H1 (cell line): ENCODE data around the gene TLL2. TPM values are rescaled to one million over a fixed set of nuclear protein-coding genes. Genes with fewer than 3 reads are reported as not detected.

Experiments used
- CTCF ChIA-PET: fragments of 300-600 bp; sonication (Branson Sonifier 250); formaldehyde crosslinking; loops from one replicate; lab custom pipeline; 2021; ENCODE audit not compliant: partially characterized antibody; lab: Charles Lee
- POLR2A ChIA-PET: fragments of 300-600 bp; sonication (Branson Sonifier 250); formaldehyde crosslinking; loops from one replicate; lab custom pipeline; 2021; ENCODE audit warnings: inconsistent platforms; ENCODE audit not compliant: partially characterized antibody; lab: Charles Lee
- DNase-seq, 2 experiments: peaks; one replicate each; pipeline versions ENCODE4 v3.0.0 to v3.0.0-alpha.2; 2010 to 2022; ENCODE audit warnings: low spot score in 2 of 2, low read depth in 1 of 2, mixed read lengths in 1 of 2
- FAIRE-seq: peaks from 2 replicates; lab custom pipeline; 2011; peaks lifted over from hg19 to GRCh38; lab: Jason Lieb, UNC
- H2AFZ ChIP-seq: 2 replicates; pipeline ENCODE4 v1.8.1; 2012; ENCODE audit warnings: low read length, inconsistent platforms
- H2AK5ac ChIP-seq: 2 replicates; pipeline ENCODE4 v1.6.1; 2013; ENCODE audit warnings: low read depth, low read length
- H2BK120ac ChIP-seq: replicated peaks from 2 replicates; pipeline ENCODE3; 2013; ENCODE audit warnings: low read depth, low read length, inconsistent platforms
- H2BK12ac ChIP-seq: 2 replicates; pipeline ENCODE4 v1.6.1; 2013; ENCODE audit warnings: low read depth, low read length
- H2BK15ac ChIP-seq: 2 replicates; pipeline ENCODE4 v1.6.1; 2013; ENCODE audit warnings: low read length
- H2BK20ac ChIP-seq: 2 replicates; pipeline ENCODE4 v1.6.1; 2013; ENCODE audit warnings: low read length
- H2BK5ac ChIP-seq: 2 replicates; pipeline ENCODE4 v1.6.1; 2013; ENCODE audit warnings: low read depth, low read length
- H3K14ac ChIP-seq: 2 replicates; pipeline ENCODE4 v1.6.1; 2013; ENCODE audit warnings: inconsistent platforms; ENCODE audit not compliant: insufficient read length
- H3K18ac ChIP-seq: 2 replicates; pipeline ENCODE4 v1.6.1; 2013; ENCODE audit warnings: low read length; ENCODE audit errors: extremely low read depth
- H3K23ac ChIP-seq: 2 replicates; pipeline ENCODE4 v1.6.1; 2013; ENCODE audit warnings: inconsistent platforms; ENCODE audit not compliant: insufficient read length
- H3K23me2 ChIP-seq: 2 replicates; pipeline ENCODE4 v1.6.1; 2013; ENCODE audit warnings: low read depth, low read length
- H3K27ac ChIP-seq: 2 replicates; pipeline ENCODE4 v1.6.1; 2011; ENCODE audit warnings: low read depth, low read length, inconsistent platforms
- H3K27me3 ChIP-seq, 4 experiments: replicated peaks in 1 of 4; 1 replicate in 1 of 4; 2 replicates in 3 of 4; pipeline versions ENCODE4 v1.6.1 to v1.8.1; 2011 to 2013; ENCODE audit warnings: low read length in 3 of 4, mild to moderate bottlenecking in 3 of 4, inconsistent platforms in 2 of 4, mixed read lengths in 2 of 4, moderate library complexity in 1 of 4; ENCODE audit not compliant: control insufficient read depth in 3 of 4, insufficient read depth in 3 of 4; ENCODE audit errors: extremely low read depth in 1 of 4
- H3K36me3 ChIP-seq, 4 experiments: 2 replicates each; pipeline versions ENCODE4 v1.6.1 to v1.8.1; 2011 to 2013; ENCODE audit warnings: mild to moderate bottlenecking in 4 of 4, low read length in 3 of 4, moderate library complexity in 2 of 4, control low read depth in 1 of 4, inconsistent platforms in 1 of 4; ENCODE audit not compliant: insufficient read depth in 4 of 4, control insufficient read depth in 2 of 4
- H3K4ac ChIP-seq: replicated peaks from 2 replicates; pipeline ENCODE3; 2013; ENCODE audit warnings: low read length, low read depth, mixed read lengths, inconsistent platforms; ENCODE audit not compliant: insufficient read length
- H3K4me1 ChIP-seq, 4 experiments: replicated peaks in 1 of 4; 1 replicate in 1 of 4; 2 replicates in 3 of 4; pipeline versions ENCODE4 v1.6.1 to v1.8.1; 2011 to 2013; ENCODE audit warnings: low read length in 3 of 4, inconsistent platforms in 2 of 4, mixed read lengths in 1 of 4; ENCODE audit not compliant: insufficient read depth in 4 of 4, control insufficient read depth in 3 of 4
- H3K4me2 ChIP-seq, 2 experiments: 2 replicates each; pipeline versions ENCODE4 v1.6.1 to v1.8.1; 2011 to 2013; ENCODE audit warnings: low read depth in 2 of 2, low read length in 2 of 2, control low read depth in 1 of 2, inconsistent platforms in 1 of 2, mild to moderate bottlenecking in 1 of 2; ENCODE audit not compliant: insufficient read depth in 1 of 2
- H3K4me3 ChIP-seq, 4 experiments: fragments of 200-600, 300-600 bp in 1 of 4; sonication (generic), shearing (Covaris generic), sonication (Bioruptor Twin) in 1 of 4; 2 replicates each; pipeline versions ENCODE4 v1.5.1 to v1.8.1; 2011 to 2016; ENCODE audit warnings: low read length in 4 of 4, low read depth in 3 of 4, control low read depth in 2 of 4, inconsistent platforms in 2 of 4, mild to moderate bottlenecking in 2 of 4, mixed read lengths in 1 of 4, moderate library complexity in 1 of 4; ENCODE audit not compliant: insufficient read depth in 2 of 4; ENCODE audit errors: extremely low read depth in 1 of 4
- H3K56ac ChIP-seq: replicated peaks from 2 replicates; pipeline ENCODE3; 2013; ENCODE audit warnings: low read depth, mild to moderate bottlenecking, mixed read lengths, low read length, inconsistent platforms; ENCODE audit not compliant: insufficient read length
- H3K79me1 ChIP-seq: 2 replicates; pipeline ENCODE4 v1.6.1; 2013; ENCODE audit warnings: low read depth, low read length, control low read depth
- H3K79me2 ChIP-seq, 2 experiments: 2 replicates each; pipeline versions ENCODE4 v1.6.1 to v1.8.1; 2012 to 2013; ENCODE audit warnings: low read length in 2 of 2, mild to moderate bottlenecking in 2 of 2, inconsistent platforms in 1 of 2; ENCODE audit not compliant: insufficient read depth in 2 of 2, control insufficient read depth in 1 of 2
- H3K9ac ChIP-seq, 4 experiments: replicated peaks in 1 of 4; 1 replicate in 1 of 4; 2 replicates in 3 of 4; pipeline versions ENCODE4 v1.6.1 to v1.8.1; 2011 to 2013; ENCODE audit warnings: low read depth in 3 of 4, low read length in 3 of 4, control low read depth in 2 of 4, mild to moderate bottlenecking in 2 of 4, moderate library complexity in 2 of 4, inconsistent platforms in 1 of 4; ENCODE audit errors: extremely low read depth in 1 of 4
- H3K9me3 ChIP-seq, 2 experiments: 2 replicates each; pipeline versions ENCODE4 v1.6.1 to v1.8.1; 2012 to 2013; ENCODE audit warnings: mild to moderate bottlenecking in 2 of 2, moderate library complexity in 2 of 2, control low read depth in 1 of 2, inconsistent platforms in 1 of 2, low read depth in 1 of 2, low read length in 1 of 2, mixed read lengths in 1 of 2; ENCODE audit not compliant: insufficient read depth in 2 of 2
- H4K20me1 ChIP-seq, 2 experiments: replicated peaks in 1 of 2; 2 replicates each; pipeline versions ENCODE3 to v1.8.1; 2011 to 2013; ENCODE audit warnings: inconsistent platforms in 2 of 2, low read length in 2 of 2, mild to moderate bottlenecking in 1 of 2; ENCODE audit not compliant: insufficient read depth in 2 of 2, control insufficient read depth in 1 of 2
- H4K5ac ChIP-seq: 2 replicates; pipeline ENCODE4 v1.6.1; 2013; ENCODE audit warnings: low read length, low read depth, mixed read lengths, inconsistent platforms; ENCODE audit not compliant: insufficient read length
- H4K8ac ChIP-seq: 2 replicates; pipeline ENCODE4 v1.8.0; 2013; ENCODE audit warnings: mild to moderate bottlenecking, moderate library complexity, low read length, inconsistent platforms; ENCODE audit not compliant: insufficient read depth; ENCODE audit errors: extremely low read depth
- H4K91ac ChIP-seq: replicated peaks from 2 replicates; pipeline ENCODE3; 2013; ENCODE audit warnings: low read length, mixed read lengths, inconsistent platforms; ENCODE audit not compliant: insufficient read length
- KDM1A ChIP-seq: fragments of 200-600, 300-600 bp; sonication (generic); IDR thresholded peaks from 2 replicates; pipeline ENCODE4 v1.7.1; 2016; ENCODE audit warnings: mild to moderate bottlenecking, low read length, borderline replicate concordance
- SUZ12 ChIP-seq: fragments of 200-600 bp; sonication (generic); IDR thresholded peaks from 2 replicates; pipeline ENCODE4 v1.6.1; 2012; ENCODE audit warnings: mild to moderate bottlenecking, inconsistent platforms, low read length, moderate library complexity, mixed read lengths
- WGBS, 2 experiments: shearing (Covaris generic) in 1 of 2; methylation state at CpG; one replicate each; pipeline versions ENCODE4 v1.1.6 to v1.1.7; 2013 to 2015; ENCODE audit warnings: low lambda C conversion rate in 2 of 2, mixed read lengths in 2 of 2, inconsistent platforms in 1 of 2, low coverage in 1 of 2, missing lambda C conversion rate in 1 of 2; ENCODE audit not compliant: insufficient replicate concordance in 2 of 2, insufficient coverage in 1 of 2, insufficient read length in 1 of 2; ENCODE audit errors: extremely low coverage in 1 of 2, missing lambda C conversion rate in 1 of 2; 5-methylcytosine and 5-hydroxymethylcytosine counted together
- polyA plus RNA-seq, 7 experiments: library from polyadenylated mRNA; depleted of rRNA in 3 of 7; stranded (reverse) in 5 of 7; unstranded in 2 of 7; fragments of >200 nt in 5 of 7; fragments of 200-250 nt in 2 of 7; gene quantifications; 1 replicate in 5 of 7; 2 replicates in 1 of 7; 4 replicates in 1 of 7; pipeline versions ENCODE4 v1.2.1 to v1.2.3, GENCODE V29; 2011 to 2013; ENCODE audit warnings: missing spikeins in 2 of 7, mixed read lengths in 2 of 7
- total RNA-seq: library from RNA; stranded (reverse); fragmentation: NEBNext Ultra II Directional; extraction: Animal tissue kit (Norgen Biotek cat#: 25700); gene quantifications from 2 replicates; pipeline ENCODE4 v1.2.1, GENCODE V29; 2021

Gene TLL2
- total and polyA plus RNA-seq, 2 of the 8 experiments (the other 6 are each of a cell fraction or from before 2014, with no cell fraction given), result 2.4 to 3.2 TPM

DNA sequence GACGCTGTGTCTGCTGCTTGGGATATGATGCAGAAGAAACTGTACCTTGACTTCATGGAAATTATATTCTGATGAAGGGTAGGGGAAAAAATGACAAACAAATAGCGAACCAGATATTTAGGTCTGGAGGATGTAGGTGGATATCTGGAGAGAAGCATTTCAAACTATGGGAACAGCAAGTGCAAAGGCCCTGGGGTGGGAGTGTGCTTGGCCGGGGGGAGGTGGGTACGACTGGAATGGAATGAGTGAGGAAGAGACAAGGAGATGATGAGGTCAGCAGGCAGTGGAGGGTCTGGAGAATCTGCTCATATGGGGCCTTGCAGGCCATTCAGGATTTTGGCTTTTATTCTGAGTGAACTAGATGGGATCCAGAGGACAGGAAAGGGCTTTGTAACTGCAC lies 65.2 kb downstream of the TLL2 start:
- no peak overlapping the region for H2AFZ ChIP-seq
- H4K20me1 ChIP-seq, result no peaks in the 10 kb centered on the region
- POLR2A ChIA-PET, result interaction anchor here (0.9 kb wide), 1 partner anchor 8 kb away, joined by 3 read pairs; no protein-coding TSS in a partner anchor
- 45% methylated on average over 4 of the region's 4 CpGs; no CpG with 5 or more reads in 1 of the 2 experiments for WGBS, 2 experiments
- H2BK5ac ChIP-seq, result no peak overlapping the region
- no peak overlapping the region for H4K8ac ChIP-seq
- H2BK120ac ChIP-seq, result peak overlapping the region; percentile 9
- CTCF ChIA-PET, result interaction anchor here (1.0 to 1.1 kb wide), 3 partner anchors 35 to 219 kb away, joined by 3 to 4 read pairs (median 3); partner anchors contain the start of gene TLL2
- H3K27ac ChIP-seq, result no peak overlapping the region
- no peak overlapping the region for H2BK12ac ChIP-seq
- no peak overlapping the region for H3K56ac ChIP-seq
- TF ChIP-seq KDM1A (peak; percentile 87; the same call in 1 of the 2 replicates), SUZ12 (no peak)
- no peak overlapping the region for H3K9ac ChIP-seq
- no peak overlapping the region for H4K91ac ChIP-seq
- H2BK15ac ChIP-seq, result no peak overlapping the region
- H3K23ac ChIP-seq, result no peak overlapping the region
- no peak for FAIRE-seq
- H3K79me2 ChIP-seq, result no peaks in the 10 kb centered on the region
- H3K4me1 ChIP-seq, result peaks cover 25 to 32% (median 25%) of the 10 kb centered on the region in 4 experiments
- no peak overlapping the region; the same call in 1 of the 2 replicates for H2BK20ac ChIP-seq
- H3K18ac ChIP-seq, result no peak overlapping the region
- no peak overlapping the region for H3K4me2 ChIP-seq
- H2AK5ac ChIP-seq, result 0 out of 2 replicates have a peak overlapping the region, but pooled peaks have one; percentile 41
- H3K4me3 ChIP-seq, result no peak overlapping the region
- no peaks in the 10 kb centered on the region for H3K79me1 ChIP-seq
- no peaks in the 10 kb centered on the region for H3K36me3 ChIP-seq
- H3K4ac ChIP-seq, result no peak overlapping the region
- no peaks in the 10 kb centered on the region; the same call in 1 of the 2 replicates for H3K23me2 ChIP-seq
- no peak overlapping the region for H3K14ac ChIP-seq
- no peaks in the 10 kb centered on the region for H3K27me3 ChIP-seq
- DNase-seq, result no peak
- no peak overlapping the region for H4K5ac ChIP-seq
- no peaks in the 10 kb centered on the region for H3K9me3 ChIP-seq
